Mesothelial cell of epicardium (in vitro differentiated cells): ENCODE measurements around the gene IQGAP2. TPM values are rescaled to one million over a fixed set of nuclear protein-coding genes. Genes with fewer than 3 reads are reported as not detected.
"Not testable (repeated sequence)": the region's sequence is repeated elsewhere in the genome, so short reads cannot be mapped to it uniquely, and the experiment has no call there.

Source experiments
- DNase-seq, 2 experiments: peaks; one replicate each; pipeline ENCODE4 v3.0.0; 2021; ENCODE audit warnings: low spot score in 2 of 2; ENCODE audit not compliant: unreplicated experiment in 2 of 2
- H3K27ac Mint-ChIP-seq: 2 replicates; pipeline ENCODE4 v1.8.0; 2021; ENCODE audit warnings: mixed read lengths
- H3K27me3 Mint-ChIP-seq: 2 replicates; pipeline ENCODE4 v1.8.0; 2021; ENCODE audit warnings: low read depth, mixed read lengths
- H3K36me3 Mint-ChIP-seq: 2 replicates; pipeline ENCODE4 v1.8.0; 2021; ENCODE audit warnings: mixed read lengths
- H3K4me1 Mint-ChIP-seq: 2 replicates; pipeline ENCODE4 v1.8.0; 2021; ENCODE audit warnings: mixed read lengths
- H3K4me3 Mint-ChIP-seq: 2 replicates; pipeline ENCODE4 v1.8.0; 2021; ENCODE audit warnings: mild to moderate bottlenecking, moderate library complexity, mixed read lengths
- H3K9me3 Mint-ChIP-seq: 2 replicates; pipeline ENCODE4 v1.8.0; 2021; ENCODE audit warnings: mixed read lengths
- CTCF ChIP-seq: fragments of 200-600 bp; sonication (generic); IDR thresholded peaks from one replicate; pipeline ENCODE4 v1.5.0; 2021; ENCODE audit warnings: antibody characterized with exemption; ENCODE audit not compliant: unreplicated experiment
- total RNA-seq: library from RNA; stranded (reverse); gene quantifications from 3 replicates; pipeline ENCODE4 v1.2.1, GENCODE V29; 2021

IQGAP2 gene
- total RNA-seq, 1 donor from 2014 or later: 13.9 TPM

GRCh38 chr5:76737846-76738245, 334.8 kb downstream of the IQGAP2 start:
- no peak overlapping the region for H3K4me3 Mint-ChIP-seq
- TF ChIP-seq CTCF: no peak
- DNase-seq: no peak
- peaks cover 18% of the 10 kb centered on the region for H3K4me1 Mint-ChIP-seq
- no peaks in the 10 kb centered on the region for H3K9me3 Mint-ChIP-seq
- H3K36me3 Mint-ChIP-seq: peaks cover 13% of the 10 kb centered on the region
- H3K27me3 Mint-ChIP-seq: no peaks in the 10 kb centered on the region
- H3K27ac Mint-ChIP-seq: peak overlapping the region; percentile 37

GRCh38 chr5:76741506-76741905, 338.4 kb downstream of the IQGAP2 start:
- not testable (repeated sequence) for H3K27me3 Mint-ChIP-seq, H3K9me3 Mint-ChIP-seq

GRCh38 chr5:76742583-76742982, 339.5 kb downstream of the IQGAP2 start:
- Mint-ChIP-seq H3K4me1 (peaks cover 15% of the 10 kb centered on the region), H3K27ac (peak overlapping the region; percentile 12), H3K36me3 (no peaks in the 10 kb centered on the region), H3K4me3 (no peak overlapping the region), H3K9me3 (no peaks in the 10 kb centered on the region), H3K27me3 (no peaks in the 10 kb centered on the region)
- DNase-seq: no peak
- TF ChIP-seq CTCF: no peak

More at GRCh38 chr5:76741506-76741905, 338.4 kb downstream of the IQGAP2 start:
- H3K36me3 Mint-ChIP-seq, H3K4me3 Mint-ChIP-seq, DNase-seq, H3K27ac Mint-ChIP-seq: not testable (repeated sequence)
- H3K4me1 Mint-ChIP-seq: peaks cover 21% of the 10 kb centered on the region

GRCh38 chr5:76744632-76745031, 341.5 kb downstream of the IQGAP2 start:
- no peak for TF ChIP-seq CTCF
- DNase-seq: no peak
- Mint-ChIP-seq H3K27ac (no peak overlapping the region), H3K4me3 (no peak overlapping the region), H3K27me3 (no peaks in the 10 kb centered on the region), H3K36me3 (no peaks in the 10 kb centered on the region), H3K4me1 (peaks cover 10% of the 10 kb centered on the region), H3K9me3 (no peaks in the 10 kb centered on the region)

- no peaks in the 10 kb centered on the region for H3K9me3 Mint-ChIP-seq
- H3K4me1 Mint-ChIP-seq: peaks cover 10% of the 10 kb centered on the region
- no peak overlapping the region for H3K4me3 Mint-ChIP-seq
- no peak for TF ChIP-seq CTCF
- H3K36me3 Mint-ChIP-seq: no peaks in the 10 kb centered on the region
- no peak for DNase-seq
- H3K27me3 Mint-ChIP-seq: no peaks in the 10 kb centered on the region
- H3K27ac Mint-ChIP-seq: no peak overlapping the region
Observed at GRCh38 chr5:76745670-76746069, 342.6 kb downstream of the IQGAP2 start.

- Mint-ChIP-seq H3K27me3 (no peaks in the 10 kb centered on the region), H3K36me3 (no peaks in the 10 kb centered on the region), H3K27ac (no peak overlapping the region), H3K4me3 (no peak overlapping the region), H3K9me3 (no peaks in the 10 kb centered on the region), H3K4me1 (peaks cover 10% of the 10 kb centered on the region)
- no peak for TF ChIP-seq CTCF
- DNase-seq: no peak
Observed at GRCh38 chr5:76746677-76747076, 343.6 kb downstream of the IQGAP2 start.
